WI38 (cell line): ENCODE data around the gene TMEM115.

Source experiments
- H3K4me3 ChIP-seq: 2 replicates; pipeline ENCODE4 v1.5.1; 2011; ENCODE audit warnings: low read depth, mild to moderate bottlenecking, control low read depth, low read length
- CTCF ChIP-seq: IDR thresholded peaks from 2 replicates; pipeline ENCODE4 v1.5.1; 2012; ENCODE audit warnings: low read depth, mild to moderate bottlenecking, control low read depth, low read length

Gene TMEM115

GRCh38 chr3:50375258-50375931, 16.1 kb upstream of the TMEM115 start:
- H3K4me3 ChIP-seq: no peak overlapping the region
- TF ChIP-seq CTCF: no peak

GRCh38 chr3:50374363-50375257, 15.3 kb upstream of the TMEM115 start:
- no peak overlapping the region for H3K4me3 ChIP-seq
- TF ChIP-seq CTCF: no peak

- no peak overlapping the region for H3K4me3 ChIP-seq
- no peak for TF ChIP-seq CTCF
Observed at GRCh38 chr3:50373146-50374051, 14.1 kb upstream of the TMEM115 start.

- TF ChIP-seq CTCF: no peak
- H3K4me3 ChIP-seq: no peak overlapping the region
Observed at GRCh38 chr3:50372349-50372748, 13.0 kb upstream of the TMEM115 start.

- no peak overlapping the region for H3K4me3 ChIP-seq
- no peak for TF ChIP-seq CTCF
Observed at GRCh38 chr3:50371133-50371685, 11.9 kb upstream of the TMEM115 start.

- H3K4me3 ChIP-seq: no peak overlapping the region
- no peak for TF ChIP-seq CTCF
Observed at GRCh38 chr3:50370594-50370993, 11.3 kb upstream of the TMEM115 start.
